ENCODE measurements around the gene TATDN3. TPM values are rescaled to one million over a fixed set of nuclear protein-coding genes. Genes with fewer than 3 reads are reported as not detected.

Gene TATDN3
- total and polyA plus RNA-seq, 2 of the 4 experiments (the other 2 are of a cell fraction), result 4.9 to 12.0 TPM

- TF ChIP-seq CTCF (conservative IDR thresholded peaks at IDR 0.05; ENCODE audit: low read depth, low read length) (peak; percentile 72), BHLHE40 (IDR thresholded peaks at IDR 0.05; ENCODE audit: low read depth, low read length) (no peak)
These were observed 9.1 kb upstream of the TATDN3 start (continued) for GRCh38 chr1:212782422-212783154.

- Histone ChIP-seq H2AFZ (replicated peaks; ENCODE audit: low read length, poor library complexity) (no peak overlapping the region), H3K4ac (ENCODE audit: low read depth, low read length) (no peak overlapping the region), H3K9me1 (ENCODE audit: insufficient read depth, low read length) (no peaks in the 10 kb centered on the region), H3K27me3 (ENCODE audit: control insufficient read depth, insufficient read depth, low read length) (no peaks in the 10 kb centered on the region), H3K14ac (replicated peaks; ENCODE audit: low read depth, low read length) (no peak overlapping the region), H2BK120ac (ENCODE audit: low read depth, low read length) (no peak overlapping the region), H3K27ac (ENCODE audit: insufficient read depth, low read length) (no peak overlapping the region), H3K4me3 (ENCODE audit: insufficient read depth, low read depth, low read length) (no peak overlapping the region), H3K4me1 (ENCODE audit: control insufficient read depth, insufficient read depth, low read length) (0 out of 2 replicates have a peak, but pooled peaks cover 2% of the 10 kb centered on the region), H3K4me2 (ENCODE audit: low read depth, low read length) (no peak overlapping the region), H3K9me3 (ENCODE audit: control insufficient read depth, insufficient read depth, low read length) (no peaks in the 10 kb centered on the region), H3K23ac (ENCODE audit: low read depth, low read length) (no peak overlapping the region), H3K79me1 (ENCODE audit: low read depth in 1 of 2, low read length in 2 of 2) (peaks cover 4 to 10% of the 10 kb centered on the region in 2 experiments; a peak in 3 of 4 replicates), H3K18ac (ENCODE audit: low read depth, low read length) (no peak overlapping the region), H4K8ac (ENCODE audit: low read depth in 2 of 2, low read length in 2 of 2) (no peak overlapping the region), H2AK5ac (ENCODE audit: low read depth, low read length) (no peak overlapping the region), H3K36me3 (ENCODE audit: control insufficient read depth, insufficient read depth, low read length) (peaks cover 2% of the 10 kb centered on the region; the same call in 1 of the 2 replicates), H2BK15ac (ENCODE audit: low read depth, low read length) (no peak overlapping the region), H4K91ac (ENCODE audit: insufficient read depth, low read depth, low read length) (no peak overlapping the region), H2BK20ac (ENCODE audit: low read depth, low read length) (no peak overlapping the region), H3K9ac (ENCODE audit: low read depth, low read length) (no peak overlapping the region), H2AK9ac (replicated peaks; ENCODE audit: low read depth, low read length, poor library complexity) (no peak overlapping the region), H2BK5ac (ENCODE audit: low read depth, low read length, poor library complexity, severe bottlenecking) (no peak overlapping the region), H3K56ac (ENCODE audit: extremely low read depth, insufficient read depth, low read length) (no peak overlapping the region), H4K5ac (ENCODE audit: low read depth, low read length) (no peak overlapping the region), H4K20me1 (ENCODE audit: insufficient read depth, low read length) (no peaks in the 10 kb centered on the region)
- CTCF ChIA-PET, result interaction anchor here (0.7 kb wide), 1 partner anchor 119 kb away, joined by 3 read pairs; no protein-coding TSS in a partner anchor
- dilution Hi-C loops (cut with HindIII; ENCODE audit: low sequenced_read_pairs, unreplicated experiment) (no loop called here), in situ Hi-C loops (cut with MboI; ENCODE audit: low sequenced_read_pairs) (loop anchor here (10.0 kb wide), 1 partner anchor 119 kb away; no protein-coding TSS in a partner anchor), intact Hi-C loops (cut with micrococcal nuclease) (loop anchor here (2.0 to 10.0 kb wide), 2 partner anchors 173 to 719 kb away; no protein-coding TSS in a partner anchor)
- DNase-seq (no peak), ATAC-seq (ENCODE audit: low read depth) (no peak)
- WGBS, 2 experiments (ENCODE audit: extremely low coverage in 2 of 2, insufficient read length in 1 of 2), result no CpG with 5 or more reads among the region's 1 CpG
- no peak for TF ChIP-seq RFX5 (IDR thresholded peaks at IDR 0.05; ENCODE audit: low read depth, low read length)
- TF ChIP-seq MAFK (IDR thresholded peaks at IDR 0.05; ENCODE audit: low read depth, low read length), result no peak
- TF ChIP-seq POLR2A (IDR thresholded peaks at IDR 0.05; ENCODE audit: low read depth, low read length), result no peak
- TF ChIP-seq MAZ (IDR thresholded peaks at IDR 0.05; ENCODE audit: borderline replicate concordance, low read depth, low read length), result no peak
- no peak for TF ChIP-seq RAD21 (IDR thresholded peaks at IDR 0.05; ENCODE audit: low read length)
- no peak for TF ChIP-seq MXI1 (IDR thresholded peaks at IDR 0.05; ENCODE audit: borderline replicate concordance, low read depth, low read length)
- no peak for TF ChIP-seq SMC3 (IDR thresholded peaks at IDR 0.05; ENCODE audit: low read depth, low read length)
- no peak for TF ChIP-seq ELK1 (IDR thresholded peaks at IDR 0.05; ENCODE audit: borderline replicate concordance, low read depth, low read length)
- TF ChIP-seq NFE2L2 (IDR thresholded peaks at IDR 0.05; ENCODE audit: low read depth, low read length), result no peak
- BruUV-seq (replicated peaks), result no TSS peak
- POLR2A ChIA-PET (ENCODE audit: unreplicated experiment), result no interaction called here
These were observed 7.7 kb upstream of the TATDN3 start for GRCh38 chr1:212783976-212784375.

All from IMR-90 (cell line).